Hypothalamus (tissue), 51 donors: ENCODE results near the gene PRR20A.
A peak's percentile ranks its signal among the peaks of the same experiment; 100 is the strongest.
"Not testable (repeated sequence)": the region's sequence is repeated elsewhere in the genome, so short reads cannot be mapped to it uniquely, and the experiment has no call there.

Experiments
- DNase-seq, 51 donors: peaks; one replicate each; lab custom pipeline; 2025; lab: John Stamatoyannopoulos, UW

PRR20A gene

GRCh38 chr13:57140235-57140968 is at the start of gene PRR20A:
Gene PRR20A, plus strand, starts transcription at chr13:57140918. Its CDS starts 387 bp downstream, at chr13:57141305.
- not testable (repeated sequence) for DNase-seq

- no peak for DNase-seq
These were observed 25.8 kb upstream of the PRR20A start for GRCh38 chr13:57114945-57115344.

GRCh38 chr13:57123681-57124080 is 17.0 kb upstream of the PRR20A start:
- DNase-seq, result peak in 3 of 51 donors; percentile 0 to 9 (median 1)

GRCh38 chr13:57128909-57129308 is 11.8 kb upstream of the PRR20A start:
- DNase-seq, result no peak

GRCh38 chr13:57136093-57136492 is 4.6 kb upstream of the PRR20A start:
- no peak for DNase-seq

GRCh38 chr13:57137585-57137984 is 3.1 kb upstream of the PRR20A start:
- no peak for DNase-seq

- DNase-seq, result no peak
These were observed 1.7 kb upstream of the PRR20A start for GRCh38 chr13:57138988-57139387.

GRCh38 chr13:57139781-57140180 is 937 bp upstream of the PRR20A start:
- DNase-seq, result not testable (repeated sequence)

GRCh38 chr13:57147188-57147587 is 6.5 kb downstream of the PRR20A start, which contains the start of gene PRR20B:
Gene PRR20B, plus strand, starts transcription at chr13:57147488. Its CDS starts 387 bp downstream, at chr13:57147875.
- DNase-seq, result not testable (repeated sequence)

GRCh38 chr13:57148106-57148505 is 7.4 kb downstream of the PRR20A start:
- not testable (repeated sequence) for DNase-seq

- not testable (repeated sequence) for DNase-seq
These were observed 13.0 kb downstream of the PRR20A start, which contains the start of gene PRR20C for GRCh38 chr13:57153761-57154160. Gene PRR20C, plus strand, starts transcription at chr13:57154061. Its CDS starts 387 bp downstream, at chr13:57154448.

- DNase-seq, result not testable (repeated sequence)
These were observed 19.6 kb downstream of the PRR20A start, which contains the start of gene PRR20D for GRCh38 chr13:57160332-57160731. Gene PRR20D, plus strand, starts transcription at chr13:57160632. Its CDS starts 387 bp downstream, at chr13:57161019.

- not testable (repeated sequence) for DNase-seq
These were observed 26.2 kb downstream of the PRR20A start, which contains the start of gene PRR20E for GRCh38 chr13:57166897-57167296. Gene PRR20E, plus strand, starts transcription at chr13:57167197. Its CDS starts 387 bp downstream, at chr13:57167584.

- no peak for DNase-seq
These were observed 50.9 kb downstream of the PRR20A start for GRCh38 chr13:57191667-57192066.
